ENCODE data around the gene HCN4.

DNA sequence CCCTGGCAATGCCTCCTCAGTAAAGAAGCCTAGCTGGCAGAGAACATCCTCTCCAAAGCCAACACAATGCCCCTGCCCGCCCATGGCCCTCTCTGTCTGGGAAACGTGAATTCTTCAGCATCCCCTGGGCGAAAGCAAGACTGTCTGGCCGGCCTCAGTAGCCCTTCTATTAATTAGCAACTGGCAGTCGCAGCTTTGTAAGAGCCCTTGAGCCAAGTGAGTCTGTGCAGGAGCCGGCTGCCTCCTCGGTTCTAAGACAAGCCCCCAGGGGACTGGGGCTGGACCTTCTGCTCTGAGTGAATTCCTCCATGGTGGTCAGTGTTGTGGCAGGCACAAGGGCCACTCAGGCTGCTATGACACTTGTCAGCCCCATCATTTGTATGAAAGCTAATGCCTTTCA lies 7.4 kb downstream of the HCN4 start:
- TF ChIP-seq, protein P1, sequence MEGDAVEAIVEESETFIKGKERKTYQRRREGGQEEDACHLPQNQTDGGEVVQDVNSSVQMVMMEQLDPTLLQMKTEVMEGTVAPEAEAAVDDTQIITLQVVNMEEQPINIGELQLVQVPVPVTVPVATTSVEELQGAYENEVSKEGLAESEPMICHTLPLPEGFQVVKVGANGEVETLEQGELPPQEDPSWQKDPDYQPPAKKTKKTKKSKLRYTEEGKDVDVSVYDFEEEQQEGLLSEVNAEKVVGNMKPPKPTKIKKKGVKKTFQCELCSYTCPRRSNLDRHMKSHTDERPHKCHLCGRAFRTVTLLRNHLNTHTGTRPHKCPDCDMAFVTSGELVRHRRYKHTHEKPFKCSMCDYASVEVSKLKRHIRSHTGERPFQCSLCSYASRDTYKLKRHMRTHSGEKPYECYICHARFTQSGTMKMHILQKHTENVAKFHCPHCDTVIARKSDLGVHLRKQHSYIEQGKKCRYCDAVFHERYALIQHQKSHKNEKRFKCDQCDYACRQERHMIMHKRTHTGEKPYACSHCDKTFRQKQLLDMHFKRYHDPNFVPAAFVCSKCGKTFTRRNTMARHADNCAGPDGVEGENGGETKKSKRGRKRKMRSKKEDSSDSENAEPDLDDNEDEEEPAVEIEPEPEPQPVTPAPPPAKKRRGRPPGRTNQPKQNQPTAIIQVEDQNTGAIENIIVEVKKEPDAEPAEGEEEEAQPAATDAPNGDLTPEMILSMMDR (conservative IDR thresholded peaks at IDR 0.05; ENCODE audit: low read length): no peak
- TF ChIP-seq EZH2phosphoT487 (IDR thresholded peaks at IDR 0.05; ENCODE audit: borderline replicate concordance): no peak

Data from Loucy (cell line).